ENCODE measurements around the gene HADHB. TPM values are rescaled to one million over a fixed set of nuclear protein-coding genes. Genes with fewer than 3 reads are reported as not detected.
A peak's percentile ranks its signal among the peaks of the same experiment; 100 is the strongest.

Gene HADHB
- total RNA-seq, 1 donor from 2014 or later = 105 TPM

DNA sequence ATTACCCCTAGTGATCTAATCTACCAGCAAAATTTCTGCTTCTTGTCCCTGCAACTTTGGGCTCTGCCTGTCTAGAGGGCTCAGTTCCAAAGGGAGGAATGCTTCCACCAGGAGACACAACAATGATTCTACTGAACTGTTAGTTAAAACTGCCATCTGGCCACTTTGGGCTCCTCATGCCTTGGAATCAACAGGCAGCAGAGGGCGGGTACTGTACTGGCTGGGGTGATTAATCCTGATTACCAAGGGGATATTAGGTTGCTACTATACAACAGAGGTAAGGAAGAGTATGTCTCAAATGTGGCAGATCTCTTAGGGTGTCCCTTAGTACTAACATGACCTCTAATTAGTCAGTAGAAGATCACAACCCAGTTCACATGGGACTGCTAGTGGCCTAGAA is 21.7 kb upstream of the HADHB start:
- Histone ChIP-seq H3K4me3 (ENCODE audit: low read depth, low read length) (no peak overlapping the region), H3K36me3 (ENCODE audit: control insufficient read depth, insufficient read depth, low read length) (peaks cover 13% of the 10 kb centered on the region), H3K27me3 (ENCODE audit: control insufficient read depth, insufficient read depth, low read length) (no peaks in the 10 kb centered on the region)
- TF ChIP-seq, protein P1, sequence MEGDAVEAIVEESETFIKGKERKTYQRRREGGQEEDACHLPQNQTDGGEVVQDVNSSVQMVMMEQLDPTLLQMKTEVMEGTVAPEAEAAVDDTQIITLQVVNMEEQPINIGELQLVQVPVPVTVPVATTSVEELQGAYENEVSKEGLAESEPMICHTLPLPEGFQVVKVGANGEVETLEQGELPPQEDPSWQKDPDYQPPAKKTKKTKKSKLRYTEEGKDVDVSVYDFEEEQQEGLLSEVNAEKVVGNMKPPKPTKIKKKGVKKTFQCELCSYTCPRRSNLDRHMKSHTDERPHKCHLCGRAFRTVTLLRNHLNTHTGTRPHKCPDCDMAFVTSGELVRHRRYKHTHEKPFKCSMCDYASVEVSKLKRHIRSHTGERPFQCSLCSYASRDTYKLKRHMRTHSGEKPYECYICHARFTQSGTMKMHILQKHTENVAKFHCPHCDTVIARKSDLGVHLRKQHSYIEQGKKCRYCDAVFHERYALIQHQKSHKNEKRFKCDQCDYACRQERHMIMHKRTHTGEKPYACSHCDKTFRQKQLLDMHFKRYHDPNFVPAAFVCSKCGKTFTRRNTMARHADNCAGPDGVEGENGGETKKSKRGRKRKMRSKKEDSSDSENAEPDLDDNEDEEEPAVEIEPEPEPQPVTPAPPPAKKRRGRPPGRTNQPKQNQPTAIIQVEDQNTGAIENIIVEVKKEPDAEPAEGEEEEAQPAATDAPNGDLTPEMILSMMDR (IDR thresholded peaks at IDR 0.05; ENCODE audit: insufficient read depth, low read length, severe bottlenecking) = no peak
- FAIRE-seq = no peak
- DNase-seq (ENCODE audit: low read depth) = no peak

DNA sequence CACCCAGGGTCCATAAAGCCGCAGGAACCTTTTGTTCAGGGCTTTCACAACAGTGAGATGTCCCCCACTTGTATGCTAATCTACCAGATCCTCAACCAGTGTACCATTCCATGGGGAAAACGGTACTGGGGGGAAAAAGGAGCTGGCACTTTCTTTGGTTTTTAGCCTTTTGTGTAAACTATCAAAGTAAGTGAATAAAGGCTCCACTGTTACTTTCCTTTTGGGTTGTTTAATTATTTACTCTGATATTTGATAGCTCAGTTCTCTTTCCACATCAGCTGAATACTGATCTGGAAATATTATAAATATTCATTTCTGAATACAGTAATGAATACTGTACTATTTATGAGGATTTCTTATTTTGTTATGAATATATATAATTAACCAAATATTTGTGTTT is 20.6 kb upstream of the HADHB start:
- Histone ChIP-seq H3K27me3 (ENCODE audit: control insufficient read depth, insufficient read depth, low read length) (no peaks in the 10 kb centered on the region), H3K4me3 (ENCODE audit: low read depth, low read length) (no peak overlapping the region), H3K36me3 (ENCODE audit: control insufficient read depth, insufficient read depth, low read length) (peaks cover 14% of the 10 kb centered on the region)
- TF ChIP-seq, protein P1 (IDR thresholded peaks at IDR 0.05; ENCODE audit: insufficient read depth, low read length, severe bottlenecking) = no peak
- DNase-seq (ENCODE audit: low read depth) (no peak), FAIRE-seq (no peak)

DNA sequence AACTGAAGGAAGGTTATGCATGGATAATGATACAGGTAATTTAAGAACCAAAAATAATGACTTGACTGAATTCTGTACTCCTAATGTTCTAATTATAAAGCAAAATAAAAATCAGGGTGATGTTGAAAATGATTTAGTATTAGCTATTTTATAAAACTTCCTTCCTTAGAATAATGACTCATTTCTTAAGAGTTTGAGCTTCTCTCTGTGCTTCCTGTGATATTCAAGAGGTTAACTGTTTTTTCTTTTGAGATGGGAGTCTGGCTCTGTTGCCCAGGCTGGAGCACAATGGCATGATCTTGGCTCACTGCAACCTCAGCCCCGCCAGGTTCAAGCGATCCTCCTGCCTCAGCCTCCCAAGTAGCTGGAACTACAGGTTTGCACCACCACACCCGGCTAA is 15.1 kb upstream of the HADHB start:
- FAIRE-seq (no peak), DNase-seq (ENCODE audit: low read depth) (no peak)
- Histone ChIP-seq H3K27me3 (ENCODE audit: control insufficient read depth, insufficient read depth, low read length) (no peaks in the 10 kb centered on the region), H3K4me3 (ENCODE audit: low read depth, low read length) (no peak overlapping the region), H3K36me3 (ENCODE audit: control insufficient read depth, insufficient read depth, low read length) (peaks cover 27% of the 10 kb centered on the region)
- TF ChIP-seq, protein P1 (IDR thresholded peaks at IDR 0.05; ENCODE audit: insufficient read depth, low read length, severe bottlenecking) = no peak

DNA sequence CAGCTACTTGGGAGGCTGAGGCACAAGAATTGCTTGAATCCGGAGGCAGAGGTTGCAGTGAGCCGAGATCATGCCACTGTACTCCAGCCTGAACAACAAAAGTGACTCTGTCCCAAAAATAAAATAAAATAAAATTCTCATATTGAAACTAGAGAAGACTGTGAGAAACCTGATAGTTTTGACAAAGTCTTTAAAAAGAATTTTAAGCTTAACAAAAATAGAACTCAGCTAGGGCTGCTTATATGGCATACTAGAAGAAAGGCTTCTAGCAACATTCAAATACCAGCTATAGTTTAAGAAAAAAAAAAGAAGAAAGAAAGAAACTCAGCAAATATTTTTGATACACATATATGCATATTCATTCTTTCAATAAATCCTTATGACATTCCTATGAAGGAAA is 13.9 kb upstream of the HADHB start:
- TF ChIP-seq, protein P1 (IDR thresholded peaks at IDR 0.05; ENCODE audit: insufficient read depth, low read length, severe bottlenecking) = no peak
- H3K36me3 ChIP-seq (ENCODE audit: control insufficient read depth, insufficient read depth, low read length) = peaks cover 29% of the 10 kb centered on the region
- H3K4me3 ChIP-seq (ENCODE audit: low read depth, low read length) = no peak overlapping the region
- no peaks in the 10 kb centered on the region for H3K27me3 ChIP-seq (ENCODE audit: control insufficient read depth, insufficient read depth, low read length)
- no peak for FAIRE-seq
- no peak for DNase-seq (ENCODE audit: low read depth)

DNA sequence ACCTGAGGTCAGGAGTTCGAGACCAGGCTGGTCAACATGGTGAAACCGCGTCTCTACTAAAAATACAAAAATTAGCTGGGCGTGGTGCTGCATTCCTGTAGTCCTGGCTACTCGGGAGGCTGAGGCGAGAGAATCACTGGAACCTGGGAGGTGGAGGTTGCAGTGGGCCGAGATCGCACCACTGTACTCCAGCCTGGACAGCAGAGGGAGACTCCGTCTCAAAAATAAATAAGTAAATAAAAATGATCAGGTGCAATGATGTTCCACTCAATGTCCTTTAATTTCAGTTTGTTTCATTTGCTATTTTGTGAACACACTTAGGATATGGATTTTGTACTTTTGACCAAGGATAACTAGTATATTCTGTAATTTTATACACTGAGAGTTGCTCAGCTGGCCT is 9.7 kb upstream of the HADHB start:
- TF ChIP-seq, protein P1 (IDR thresholded peaks at IDR 0.05; ENCODE audit: insufficient read depth, low read length, severe bottlenecking) = peak; percentile 28

DNA sequence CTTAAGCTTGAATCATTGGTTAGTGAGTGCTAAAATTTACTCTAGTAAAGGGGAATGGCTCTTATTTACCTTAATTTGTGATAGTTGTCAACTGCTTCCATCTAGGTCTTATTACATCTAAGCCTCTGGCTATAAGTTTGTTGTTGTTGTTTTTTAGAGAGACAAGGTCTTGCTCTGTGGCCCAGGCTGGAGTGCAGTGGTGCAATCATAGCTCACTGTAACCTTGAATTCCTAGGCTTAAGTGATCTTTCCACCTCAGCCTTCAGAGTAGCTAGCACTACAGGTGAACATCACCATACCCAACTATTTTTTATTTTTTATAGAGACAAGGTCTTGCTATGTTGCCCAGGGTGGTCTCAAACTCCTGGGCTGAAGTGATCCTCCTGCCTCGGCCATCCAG is 6.9 kb upstream of the HADHB start:
- no peak overlapping the region for H3K4me3 ChIP-seq (ENCODE audit: low read depth, low read length)
- FAIRE-seq = no peak
- no peak for DNase-seq (ENCODE audit: low read depth)
- H3K27me3 ChIP-seq (ENCODE audit: control insufficient read depth, insufficient read depth, low read length) = no peaks in the 10 kb centered on the region
- H3K36me3 ChIP-seq (ENCODE audit: control insufficient read depth, insufficient read depth, low read length) = peaks cover 19% of the 10 kb centered on the region
- TF ChIP-seq, protein P1 (IDR thresholded peaks at IDR 0.05; ENCODE audit: insufficient read depth, low read length, severe bottlenecking) = no peak

More for the DNA sequence above, 9.7 kb upstream of the HADHB start:
- no peaks in the 10 kb centered on the region for H3K27me3 ChIP-seq (ENCODE audit: control insufficient read depth, insufficient read depth, low read length)
- no peak for DNase-seq (ENCODE audit: low read depth)
- no peak for FAIRE-seq
- peaks cover 28% of the 10 kb centered on the region for H3K36me3 ChIP-seq (ENCODE audit: control insufficient read depth, insufficient read depth, low read length)
- no peak overlapping the region for H3K4me3 ChIP-seq (ENCODE audit: low read depth, low read length)
